Mesenchymal stem cell (in vitro differentiated cells and primary cell): ENCODE data around the gene BUD23.
A peak's percentile ranks its signal among the peaks of the same experiment; 100 is the strongest.

Source experiments
- DNase-seq: peaks from one replicate; pipeline ENCODE4 v3.0.0-alpha.2; 2013
- H2AFZ ChIP-seq: one replicate; pipeline ENCODE4 v1.6.1; 2013; ENCODE audit warnings: low read depth, mild to moderate bottlenecking, control low read depth, inconsistent platforms, low read length, moderate library complexity
- H2AK5ac ChIP-seq: 2 replicates; pipeline ENCODE4 v1.6.1; 2013; ENCODE audit warnings: low read length, moderate library complexity, mild to moderate bottlenecking, inconsistent platforms; ENCODE audit not compliant: severe bottlenecking
- H2BK120ac ChIP-seq: one replicate; pipeline ENCODE4 v1.6.1; 2013; ENCODE audit warnings: low read depth, mild to moderate bottlenecking, inconsistent platforms, low read length, moderate library complexity
- H2BK12ac ChIP-seq, 2 experiments: one replicate each; pipeline ENCODE4 v1.6.1; 2013; ENCODE audit warnings: inconsistent platforms in 2 of 2, low read length in 2 of 2, mild to moderate bottlenecking in 2 of 2, moderate library complexity in 2 of 2, control low read depth in 1 of 2
- H2BK15ac ChIP-seq: one replicate; pipeline ENCODE4 v1.6.1; 2013; ENCODE audit warnings: mild to moderate bottlenecking, low read depth, inconsistent platforms; ENCODE audit not compliant: poor library complexity, severe bottlenecking
- H2BK5ac ChIP-seq: 2 replicates; pipeline ENCODE4 v1.6.1; 2013; ENCODE audit warnings: low read depth, mild to moderate bottlenecking, low read length, control low read depth, inconsistent platforms; ENCODE audit not compliant: poor library complexity, severe bottlenecking
- H3K14ac ChIP-seq, 2 experiments: one replicate each; pipeline ENCODE4 v1.6.1; 2013; ENCODE audit warnings: inconsistent platforms in 2 of 2, low read length in 2 of 2, control low read depth in 1 of 2, mild to moderate bottlenecking in 1 of 2, moderate library complexity in 1 of 2
- H3K18ac ChIP-seq, 2 experiments: one replicate each; pipeline ENCODE4 v1.6.1; 2013; ENCODE audit warnings: inconsistent platforms in 2 of 2, low read length in 2 of 2, control low read depth in 1 of 2, low read depth in 1 of 2, mild to moderate bottlenecking in 1 of 2
- H3K23ac ChIP-seq, 2 experiments: one replicate each; pipeline ENCODE4 v1.6.1; 2013; ENCODE audit warnings: inconsistent platforms in 2 of 2, low read length in 2 of 2, mild to moderate bottlenecking in 2 of 2, moderate library complexity in 2 of 2, control low read depth in 1 of 2
- H3K27ac ChIP-seq: 2 replicates; pipeline ENCODE4 v1.5.1; 2013; ENCODE audit warnings: mild to moderate bottlenecking, moderate library complexity, low read length, control low read depth, inconsistent platforms; ENCODE audit not compliant: poor library complexity, severe bottlenecking
- H3K27me3 ChIP-seq, 2 experiments: 2 replicates each; pipeline versions ENCODE4 v1.6.1 to v1.7.0; 2013; ENCODE audit warnings: low read length in 2 of 2, mild to moderate bottlenecking in 2 of 2, moderate library complexity in 2 of 2, control low read depth in 1 of 2, inconsistent platforms in 1 of 2; ENCODE audit not compliant: control insufficient read depth in 1 of 2, insufficient read depth in 1 of 2
- H3K36me3 ChIP-seq, 2 experiments: 2 replicates each; pipeline versions ENCODE4 v1.6.1 to v1.7.0; 2013; ENCODE audit warnings: low read length in 2 of 2, control low read depth in 1 of 2, inconsistent platforms in 1 of 2, low read depth in 1 of 2, mild to moderate bottlenecking in 1 of 2; ENCODE audit not compliant: insufficient read depth in 2 of 2, control insufficient read depth in 1 of 2
- H3K4ac ChIP-seq, 2 experiments: one replicate each; pipeline ENCODE4 v1.6.1; 2013; ENCODE audit warnings: inconsistent platforms in 2 of 2, low read length in 2 of 2, mild to moderate bottlenecking in 2 of 2, moderate library complexity in 2 of 2, control low read depth in 1 of 2, low read depth in 1 of 2
- H3K4me1 ChIP-seq: 2 replicates; pipeline ENCODE4 v1.6.1; 2013; ENCODE audit warnings: low read depth, low read length, control low read depth; ENCODE audit not compliant: control insufficient read depth, insufficient read depth
- H3K4me2 ChIP-seq: 2 replicates; pipeline ENCODE4 v1.6.1; 2013; ENCODE audit warnings: low read length, mild to moderate bottlenecking, inconsistent platforms; ENCODE audit not compliant: poor library complexity, severe bottlenecking
- H3K4me3 ChIP-seq, 2 experiments: 2 replicates each; pipeline versions ENCODE4 v1.5.1 to v1.7.0; 2013; ENCODE audit warnings: low read length in 2 of 2, mild to moderate bottlenecking in 2 of 2, control low read depth in 1 of 2, low read depth in 1 of 2; ENCODE audit not compliant: insufficient read depth in 1 of 2
- H3K79me1 ChIP-seq: replicated peaks from 2 replicates; pipeline ENCODE4 v1.6.1; 2013; ENCODE audit warnings: mild to moderate bottlenecking, control low read depth, low read length, inconsistent platforms; ENCODE audit not compliant: poor library complexity, severe bottlenecking
- H3K9ac ChIP-seq: 2 replicates; pipeline ENCODE4 v1.7.0; 2013; ENCODE audit warnings: mild to moderate bottlenecking, low read length, moderate library complexity
- H3K9me3 ChIP-seq: 2 replicates; pipeline ENCODE4 v1.7.0; 2013; ENCODE audit warnings: mild to moderate bottlenecking, low read length; ENCODE audit not compliant: control insufficient read depth
- H4K8ac ChIP-seq: one replicate; pipeline ENCODE4 v1.6.1; 2013; ENCODE audit warnings: inconsistent platforms, mild to moderate bottlenecking, low read length, moderate library complexity
- H4K91ac ChIP-seq: one replicate; pipeline ENCODE4 v1.6.1; 2013; ENCODE audit warnings: mild to moderate bottlenecking, low read length, inconsistent platforms
- WGBS: methylation state at CpG from one replicate; pipeline ENCODE4 v1.1.7; 2013; ENCODE audit warnings: mixed read lengths; 5-methylcytosine and 5-hydroxymethylcytosine counted together

Gene BUD23

GRCh38 chr7:73682745-73683055 lies 697 bp upstream of the BUD23 start:
- H4K8ac ChIP-seq = peak overlapping the region; percentile 87
- WGBS = under 1% methylated on average over 33 of the region's 33 CpGs

DNA sequence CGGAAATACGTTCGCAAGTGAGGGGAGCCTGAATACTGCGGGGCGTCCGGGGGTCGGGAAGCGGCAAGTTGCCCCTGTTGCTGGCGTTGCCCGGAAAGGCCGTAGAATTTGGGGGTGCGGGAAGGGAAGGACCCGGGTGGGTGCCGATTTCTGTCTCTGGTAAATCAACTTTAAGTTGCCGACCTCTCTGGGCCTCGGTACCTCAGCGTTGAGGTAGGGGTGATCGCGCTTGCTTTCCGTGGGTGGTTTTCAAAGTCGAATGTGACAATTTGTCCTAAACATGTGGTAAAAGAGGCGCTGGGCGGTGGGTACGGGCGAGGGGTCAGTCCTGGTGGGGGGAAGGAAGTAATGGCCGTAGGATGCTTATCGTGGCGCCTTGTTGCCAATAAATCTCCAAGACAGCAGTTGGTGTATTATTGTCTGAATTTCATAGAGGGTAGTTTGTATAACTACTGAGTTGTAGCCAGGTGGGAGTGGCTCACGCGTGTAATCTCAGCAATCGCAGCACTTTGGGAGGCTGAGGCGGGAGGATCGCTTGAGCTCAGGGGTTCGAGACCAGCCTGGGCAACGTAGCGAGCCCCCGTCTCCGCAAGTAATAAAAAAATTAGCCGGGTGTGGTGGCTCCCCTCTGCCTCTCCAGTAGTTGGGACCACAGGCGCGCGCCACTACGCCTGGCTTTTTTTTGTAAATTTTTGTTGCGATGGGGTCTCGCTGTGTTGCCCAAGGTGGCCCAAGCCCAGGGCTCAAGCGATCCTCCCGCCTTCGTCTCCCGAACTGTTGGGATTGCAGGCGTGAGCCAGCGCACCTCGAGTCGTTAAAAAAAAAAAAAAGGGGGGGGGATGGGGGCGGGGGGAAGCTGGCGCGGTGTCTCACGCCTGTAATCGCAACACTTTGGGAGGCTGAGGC lies 644 bp downstream of the BUD23 start:
- peak overlapping the region; percentile 96 for H3K4me3 ChIP-seq
- H3K4me2 ChIP-seq = peak overlapping the region; percentile 93
- H3K4ac ChIP-seq = peak overlapping the region in 1 of 2 experiments; percentile 88
- H4K8ac ChIP-seq = peak overlapping the region; percentile 94
- peak overlapping the region; percentile 80 for H2BK15ac ChIP-seq
- H3K4me1 ChIP-seq = peaks cover 32% of the 10 kb centered on the region
- H3K9me3 ChIP-seq = no peaks in the 10 kb centered on the region
- H3K79me1 ChIP-seq = peaks cover 45% of the 10 kb centered on the region
- no peak overlapping the region for H2BK12ac ChIP-seq
- H3K27ac ChIP-seq = peak overlapping the region; percentile 30
- no peak for DNase-seq
- H3K36me3 ChIP-seq = peaks cover 28 to 41% of the 10 kb centered on the region in 2 experiments
- peak overlapping the region; percentile 31 to 61 for H3K23ac ChIP-seq
- peak overlapping the region; percentile 46 for H2BK5ac ChIP-seq
- H3K14ac ChIP-seq = peak overlapping the region in 1 of 2 experiments; percentile 22
- H2AK5ac ChIP-seq = no peak overlapping the region
- no peaks in the 10 kb centered on the region for H3K27me3 ChIP-seq
- peak overlapping the region; percentile 15 for H2BK120ac ChIP-seq
- H2AFZ ChIP-seq = peak overlapping the region; percentile 43
- H3K9ac ChIP-seq = peak overlapping the region; percentile 98
- peak overlapping the region in 1 of 2 experiments; percentile 52 for H3K18ac ChIP-seq
- no peak overlapping the region for H4K91ac ChIP-seq
- 42% methylated on average over 58 of the region's 58 CpGs for WGBS

More at GRCh38 chr7:73682745-73683055, 697 bp upstream of the BUD23 start:
- Histone ChIP-seq H2AFZ (peak overlapping the region; percentile 85), H3K4me3 (peak overlapping the region; percentile 96), H3K9me3 (no peaks in the 10 kb centered on the region), H3K36me3 (peaks cover 34 to 39% of the 10 kb centered on the region in 2 experiments), H3K4me2 (peak overlapping the region; percentile 71), H2AK5ac (no peak overlapping the region), H3K4me1 (peaks cover 32% of the 10 kb centered on the region), H3K27me3 (no peaks in the 10 kb centered on the region), H2BK5ac (peak overlapping the region; percentile 5), H3K23ac (peak overlapping the region in 1 of 2 experiments; percentile 97), H2BK120ac (peak overlapping the region; percentile 11), H3K79me1 (peaks cover 48% of the 10 kb centered on the region), H3K4ac (peak overlapping the region; percentile 91 to 92), H3K9ac (peak overlapping the region; percentile 98), H3K27ac (peak overlapping the region; percentile 95), H3K14ac (no peak overlapping the region), H4K91ac (peak overlapping the region; percentile 86), H2BK15ac (peak overlapping the region; percentile 12), H3K18ac (peak overlapping the region; percentile 89 to 94), H2BK12ac (no peak overlapping the region)
- no peak for DNase-seq

DNA sequence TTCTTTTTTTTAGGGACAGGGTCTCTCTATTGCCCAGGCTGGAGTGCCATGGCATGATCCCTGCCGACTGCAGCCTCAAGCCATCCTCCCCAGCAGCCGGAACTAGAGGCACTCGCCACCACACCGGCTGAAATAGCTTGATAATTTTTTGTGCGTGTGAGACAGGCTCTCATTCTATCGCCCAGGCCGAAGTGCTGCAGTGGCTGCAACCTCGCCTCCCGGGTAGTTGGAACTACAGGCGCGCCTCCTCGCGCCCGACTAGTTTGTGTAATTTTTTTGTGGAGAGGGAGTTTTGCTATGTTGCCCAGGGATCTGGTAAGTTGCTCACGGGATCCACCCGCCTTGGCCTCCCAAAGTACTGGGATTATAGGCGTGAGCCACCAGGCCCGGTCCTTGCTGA lies 1.9 kb downstream of the BUD23 start:
- H3K27ac ChIP-seq = no peak overlapping the region
- peaks cover 48% of the 10 kb centered on the region for H3K79me1 ChIP-seq
- no peak overlapping the region for H3K9ac ChIP-seq
- no peak overlapping the region for H2AFZ ChIP-seq
- H2BK15ac ChIP-seq = no peak overlapping the region
- no peak overlapping the region for H2AK5ac ChIP-seq
- 97% methylated on average over 18 of the region's 18 CpGs for WGBS
- H4K91ac ChIP-seq = no peak overlapping the region
- no peak overlapping the region for H3K18ac ChIP-seq
- no peak overlapping the region for H3K4ac ChIP-seq
- H3K36me3 ChIP-seq = peaks cover 35 to 41% of the 10 kb centered on the region in 2 experiments
- H2BK120ac ChIP-seq = no peak overlapping the region
- no peak overlapping the region for H3K23ac ChIP-seq
- no peak overlapping the region for H2BK5ac ChIP-seq
- no peak overlapping the region for H3K4me3 ChIP-seq
- H3K4me1 ChIP-seq = peaks cover 32% of the 10 kb centered on the region
- no peak overlapping the region for H4K8ac ChIP-seq
- no peak overlapping the region for H3K14ac ChIP-seq
- DNase-seq = no peak
- H3K9me3 ChIP-seq = no peaks in the 10 kb centered on the region
- no peaks in the 10 kb centered on the region for H3K27me3 ChIP-seq
- H3K4me2 ChIP-seq = no peak overlapping the region
- H2BK12ac ChIP-seq = no peak overlapping the region

DNA sequence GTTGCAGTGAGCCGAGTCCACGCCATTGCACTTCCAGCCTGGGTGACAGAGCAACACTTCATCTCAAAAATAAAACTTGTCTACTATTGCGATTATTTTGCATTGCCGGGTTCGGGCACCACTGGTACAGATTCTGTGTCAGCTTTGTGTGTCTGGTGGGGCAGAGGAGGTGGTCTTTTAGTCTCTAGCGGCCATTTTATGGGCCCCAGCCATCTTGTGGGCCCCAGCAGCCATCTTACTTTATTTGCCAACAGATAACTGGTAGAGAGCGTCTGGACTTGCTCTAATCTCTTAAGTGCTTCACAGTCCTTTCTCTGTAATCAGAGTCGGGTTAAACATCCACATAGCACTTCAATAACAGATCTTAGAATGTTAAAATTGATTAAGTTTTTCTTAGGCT lies 4.9 kb downstream of the BUD23 start:
- no peak overlapping the region for H2AK5ac ChIP-seq
- no peak overlapping the region for H3K27ac ChIP-seq
- H3K36me3 ChIP-seq = peaks cover 57 to 63% of the 10 kb centered on the region in 2 experiments
- no peaks in the 10 kb centered on the region for H3K27me3 ChIP-seq
- H3K4me3 ChIP-seq = no peak overlapping the region
- no peak overlapping the region for H3K9ac ChIP-seq
- no peak overlapping the region for H3K18ac ChIP-seq
- H3K4ac ChIP-seq = no peak overlapping the region
- H3K14ac ChIP-seq = no peak overlapping the region
- DNase-seq = no peak
- no peak overlapping the region for H3K23ac ChIP-seq
- peaks cover 14% of the 10 kb centered on the region for H3K4me1 ChIP-seq
- no peaks in the 10 kb centered on the region for H3K9me3 ChIP-seq
- H2AFZ ChIP-seq = no peak overlapping the region
- WGBS = 90% methylated on average over 5 of the region's 8 CpGs
- no peak overlapping the region for H4K91ac ChIP-seq
- no peak overlapping the region for H2BK5ac ChIP-seq
- no peak overlapping the region for H3K4me2 ChIP-seq
- H2BK12ac ChIP-seq = no peak overlapping the region
- no peak overlapping the region for H2BK120ac ChIP-seq
- no peak overlapping the region for H2BK15ac ChIP-seq
- peaks cover 44% of the 10 kb centered on the region for H3K79me1 ChIP-seq
- no peak overlapping the region for H4K8ac ChIP-seq
